ENCODE results near the gene NIT2.
"Not testable (repeated sequence)": the region's sequence is repeated elsewhere in the genome, so short reads cannot be mapped to it uniquely, and the experiment has no call there.

The NIT2 gene

DNA sequence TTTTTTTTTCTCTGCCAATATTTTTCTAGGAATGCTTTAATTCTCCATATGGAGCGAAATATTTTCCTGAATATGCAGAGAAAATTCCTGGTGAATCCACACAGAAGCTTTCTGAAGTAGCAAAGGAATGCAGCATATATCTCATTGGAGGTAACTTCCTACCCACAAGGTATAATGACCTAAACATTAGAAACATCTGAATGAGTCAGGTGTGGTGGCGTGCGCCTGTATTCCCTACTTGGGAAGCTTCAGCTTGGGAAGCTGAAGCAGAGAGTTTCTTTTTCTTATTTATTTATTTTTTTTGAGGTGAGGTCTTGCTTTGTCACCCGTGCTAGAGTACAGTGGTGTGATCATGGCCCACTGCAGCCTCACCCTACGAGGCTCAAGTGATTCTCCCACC lies 5.2 kb downstream of the NIT2 start:
- no peak for DNase-seq

DNA sequence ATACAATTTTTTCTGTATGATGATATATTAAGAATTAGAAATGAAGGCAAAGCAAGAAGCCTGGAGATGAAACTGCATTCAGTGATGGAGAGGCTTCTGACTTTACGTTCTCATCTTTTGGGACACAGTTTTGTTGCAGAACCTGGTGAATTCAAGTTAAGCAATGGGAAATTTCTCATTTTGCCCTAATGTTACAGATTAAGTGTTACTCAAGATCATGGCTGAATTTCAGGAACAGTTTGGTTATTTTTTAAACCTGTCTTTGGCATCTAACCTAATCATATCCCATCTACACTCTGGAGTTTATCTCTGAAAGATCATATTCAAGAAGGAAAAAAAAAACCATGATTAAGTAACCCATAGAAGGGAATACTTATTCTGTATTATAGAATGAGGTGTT lies 6.0 kb downstream of the NIT2 start:
- no peak for DNase-seq

DNA sequence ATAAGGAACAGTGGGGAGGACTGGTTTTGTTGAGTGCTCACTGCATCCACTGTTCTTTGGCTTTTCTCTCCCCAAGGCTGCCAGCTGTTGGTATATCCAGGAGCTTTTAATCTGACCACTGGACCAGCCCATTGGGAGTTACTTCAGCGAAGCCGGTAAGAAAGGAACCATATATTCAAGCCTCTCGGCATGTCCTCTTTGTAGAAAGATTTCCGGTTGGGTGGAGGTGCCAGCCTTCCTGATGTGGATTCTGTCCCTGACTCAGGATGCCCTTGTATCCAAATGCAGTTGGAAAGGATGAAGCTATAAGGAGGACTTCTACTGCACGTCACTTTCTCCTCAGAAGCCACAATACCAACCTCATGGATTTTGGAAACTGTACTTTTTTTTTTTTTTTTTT lies 14.2 kb downstream of the NIT2 start:
- DNase-seq, result no peak

DNA sequence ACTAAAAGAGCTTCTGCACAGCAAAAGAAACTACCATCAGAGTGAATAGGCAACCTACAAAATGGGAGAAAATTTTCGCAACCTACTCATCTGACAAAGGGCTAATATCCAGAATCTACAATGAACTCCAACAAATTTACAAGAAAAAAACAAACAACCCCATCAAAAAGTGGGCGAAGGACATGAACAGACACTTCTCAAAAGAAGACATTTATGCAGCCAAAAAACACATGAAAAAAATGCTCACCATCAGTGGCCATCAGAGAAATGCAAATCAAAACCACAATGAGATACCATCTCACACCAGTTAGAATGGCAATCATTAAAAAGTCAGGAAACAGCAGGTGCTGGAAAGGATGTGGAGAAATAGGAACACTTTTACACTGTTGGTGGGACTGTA lies 17.2 kb downstream of the NIT2 start:
- not testable (repeated sequence) for DNase-seq

DNA sequence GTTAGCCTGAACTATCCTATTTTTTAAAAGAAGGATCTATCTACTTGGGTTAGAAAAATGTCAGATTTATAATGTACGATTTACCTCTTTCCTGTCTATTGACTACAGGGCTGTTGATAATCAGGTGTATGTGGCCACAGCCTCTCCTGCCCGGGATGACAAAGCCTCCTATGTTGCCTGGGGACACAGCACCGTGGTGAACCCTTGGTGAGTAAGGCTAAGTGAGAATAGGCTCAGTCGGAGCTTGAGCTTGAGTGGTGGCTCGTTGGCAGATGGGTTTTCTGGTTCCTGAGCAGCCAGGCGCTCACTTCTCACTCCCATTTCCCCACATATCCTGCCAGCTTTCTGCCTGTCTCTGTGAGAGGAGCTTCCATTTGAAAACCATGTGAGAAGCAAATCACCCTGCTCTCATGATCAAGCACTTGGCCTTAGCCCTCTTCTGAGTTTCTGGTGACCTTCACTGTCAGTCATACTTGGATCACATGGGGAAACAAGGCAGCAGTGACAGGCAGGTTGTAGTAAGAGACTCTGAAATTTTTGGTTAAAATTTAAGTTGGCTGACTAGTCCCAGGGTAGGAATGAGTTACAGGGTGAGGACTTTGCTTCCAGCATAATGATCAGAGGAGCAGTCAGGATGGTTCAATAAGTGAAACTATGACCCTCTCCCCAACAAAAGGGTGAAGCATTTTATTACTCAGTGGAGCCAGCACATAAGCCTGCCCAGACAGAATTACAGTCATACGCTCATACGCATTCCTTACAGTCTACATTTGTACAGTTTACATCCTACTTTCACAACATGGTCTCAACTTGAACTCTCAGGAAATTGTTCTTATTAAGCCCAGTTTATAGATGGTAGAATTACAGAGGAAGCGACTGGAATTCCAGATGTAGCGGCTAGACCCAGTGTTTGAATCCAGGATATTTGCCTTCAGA lies 18.0 kb downstream of the NIT2 start:
- DNase-seq, result no peak

DNA sequence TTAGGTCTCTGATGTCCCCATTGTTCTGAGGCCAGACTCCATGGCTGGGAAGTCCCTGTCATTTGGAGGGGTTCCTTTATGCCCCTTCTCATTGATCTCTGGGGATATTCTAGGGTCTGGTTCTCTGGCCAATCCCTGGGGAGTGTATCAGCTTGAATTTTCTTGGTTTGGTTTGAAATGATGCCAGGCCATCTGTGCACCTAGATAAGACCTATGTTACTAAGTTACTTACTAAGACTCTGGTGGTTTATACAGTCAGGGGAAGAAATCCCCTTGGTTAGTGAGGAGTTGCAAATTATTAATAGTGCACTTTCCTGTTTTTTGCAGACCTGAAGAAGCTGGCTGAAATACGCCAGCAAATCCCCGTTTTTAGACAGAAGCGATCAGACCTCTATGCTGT lies 20.3 kb downstream of the NIT2 start:
- DNase-seq, result no peak

DNA sequence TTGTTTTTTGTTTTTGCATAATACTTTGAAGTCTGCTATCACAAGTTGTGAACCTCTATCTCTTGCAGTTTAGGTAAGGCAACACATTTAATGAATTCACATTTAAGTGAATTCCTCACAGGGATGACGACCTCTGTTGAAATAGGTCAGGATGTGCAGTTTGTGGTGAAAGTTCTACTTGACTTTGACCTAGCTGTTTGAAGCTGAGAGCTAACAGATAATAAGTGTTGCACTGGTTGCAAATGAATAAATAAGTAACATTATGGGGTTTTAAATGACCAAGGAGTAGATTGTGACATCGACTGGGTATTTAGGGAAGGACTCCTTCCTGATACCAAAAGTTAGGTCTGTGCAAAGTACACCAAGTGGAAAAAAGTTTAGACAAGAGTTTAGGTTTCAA lies 23.9 kb downstream of the NIT2 start:
- DNase-seq, result no peak

DNA sequence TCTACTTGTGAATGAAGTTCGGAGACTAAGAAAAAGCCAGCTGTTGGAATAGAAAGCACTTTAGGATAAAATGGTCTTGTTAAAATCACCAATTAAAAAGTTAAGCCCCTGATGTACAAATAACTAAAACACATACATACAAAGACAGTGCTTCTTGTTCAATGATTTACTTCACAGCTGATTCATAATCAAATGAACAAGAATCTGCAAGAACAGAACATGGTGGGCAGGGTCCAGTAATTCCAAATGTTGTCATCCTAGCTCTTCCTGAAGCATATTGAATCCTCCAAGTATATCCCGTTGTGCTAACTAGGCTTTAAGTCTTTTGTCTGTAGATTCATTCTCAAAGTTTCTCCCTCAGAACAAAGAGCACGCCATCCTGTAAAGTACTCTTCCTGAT lies 24.5 kb downstream of the NIT2 start:
- no peak for DNase-seq

DNA sequence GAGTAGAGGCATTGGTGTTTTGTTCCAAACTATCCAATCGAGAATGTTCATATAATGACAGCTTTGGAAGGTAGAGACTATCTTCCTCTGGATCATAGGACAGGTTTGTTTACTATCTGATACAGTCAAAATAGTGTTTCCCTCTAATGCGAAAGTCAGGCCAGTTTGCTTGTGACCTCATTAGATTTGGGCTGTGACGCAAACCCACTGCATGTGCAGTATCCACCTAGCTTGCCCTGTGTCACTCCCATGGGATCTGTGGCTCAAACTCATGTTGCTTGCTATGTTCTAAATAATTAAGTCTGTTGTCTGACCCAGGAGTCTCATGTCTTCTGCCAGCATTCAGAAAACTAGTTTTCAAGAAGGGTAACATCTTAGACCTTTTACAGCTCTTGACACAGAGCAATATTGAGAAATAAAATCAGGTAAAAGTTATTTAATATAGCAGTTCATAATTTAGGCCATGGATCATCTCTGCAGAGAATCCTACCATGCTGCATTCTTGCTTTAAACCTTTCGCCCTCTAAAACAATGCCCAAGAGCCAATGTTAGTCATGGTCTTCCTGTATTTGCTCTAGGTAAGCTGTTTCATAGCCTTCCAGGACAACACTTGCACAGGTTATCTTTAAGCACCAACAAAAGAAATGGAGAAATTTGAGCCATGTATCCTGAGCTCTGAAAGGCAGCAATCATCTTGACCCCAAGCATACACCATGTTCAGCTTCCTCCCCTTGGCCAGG lies 26.4 kb downstream of the NIT2 start:
- no peak for DNase-seq

DNA sequence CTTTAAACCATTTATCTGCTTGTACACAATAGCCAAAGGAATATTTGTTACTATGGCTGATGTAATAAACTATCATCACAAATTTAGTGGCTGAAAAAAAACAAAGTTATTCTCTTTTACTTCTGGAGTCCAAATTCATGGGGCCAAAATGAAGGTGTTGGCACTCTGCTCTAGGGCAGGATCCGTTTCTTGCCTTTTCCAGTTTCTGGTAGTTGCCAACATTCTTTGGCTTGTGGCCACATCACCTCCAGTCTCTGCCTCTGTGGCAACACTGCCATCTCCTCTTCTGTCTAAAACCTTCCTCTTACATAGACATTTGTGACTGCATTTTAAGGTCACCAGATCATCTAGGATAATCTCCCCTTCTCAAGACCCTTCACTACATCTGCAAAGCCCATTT lies 27.3 kb downstream of the NIT2 start:
- DNase-seq, result no peak

DNA sequence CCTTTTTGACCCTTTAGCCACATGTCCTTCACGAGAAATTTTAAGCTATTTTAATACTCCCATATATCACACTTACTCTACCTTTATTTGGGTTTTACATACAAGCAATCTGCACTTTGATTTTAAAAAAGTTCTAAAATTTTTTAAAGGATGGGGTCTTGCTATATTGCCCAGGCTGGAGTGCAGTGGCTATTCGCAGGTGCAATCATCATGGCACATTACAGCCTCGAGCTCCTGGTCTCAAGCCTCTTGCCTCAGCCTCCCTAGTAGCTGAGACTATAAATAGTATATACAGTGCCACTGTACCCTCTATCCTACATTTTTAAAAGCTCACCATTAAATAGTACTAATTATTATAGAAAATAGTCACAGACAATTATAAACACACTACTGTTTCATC lies 29.9 kb downstream of the NIT2 start:
- no peak for DNase-seq

DNA sequence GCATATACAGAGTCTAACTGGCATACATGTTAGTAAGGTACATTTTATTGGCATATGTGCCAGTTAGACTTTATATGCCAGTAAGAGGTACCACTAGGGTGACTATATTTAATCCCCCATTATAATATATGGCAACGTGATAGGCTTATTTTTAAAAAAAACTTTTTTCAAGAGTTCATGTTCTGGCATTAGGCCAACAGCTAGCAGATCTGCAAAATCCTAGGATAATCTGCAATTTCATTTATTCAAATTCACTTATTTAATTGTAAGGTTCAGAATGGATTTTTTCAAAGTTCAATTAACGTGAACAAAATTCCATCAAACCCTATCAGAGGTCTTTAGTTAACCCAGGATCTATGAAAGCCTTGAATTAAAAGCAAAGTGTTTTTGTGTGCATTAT lies 31.9 kb downstream of the NIT2 start:
- no peak for DNase-seq

DNA sequence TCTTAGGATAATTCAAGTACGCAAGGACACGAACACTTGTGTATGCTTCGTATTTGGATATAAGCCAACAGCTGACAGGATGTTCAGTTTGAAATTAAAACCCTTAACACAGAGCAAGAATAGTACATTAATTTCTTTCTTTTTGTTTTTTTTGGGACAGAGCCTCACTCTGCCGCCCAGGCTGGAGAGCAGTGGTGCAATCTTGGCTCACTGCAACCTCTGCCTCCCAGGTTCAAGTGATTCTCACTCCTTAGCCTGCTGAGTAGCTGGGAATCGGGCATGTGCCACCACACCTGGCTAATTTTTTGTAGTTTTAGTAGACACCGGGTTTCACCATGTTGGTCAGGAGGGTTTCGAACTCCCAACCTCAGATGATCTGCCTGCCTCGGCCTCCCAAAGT lies 33.9 kb downstream of the NIT2 start:
- no peak for DNase-seq

DNA sequence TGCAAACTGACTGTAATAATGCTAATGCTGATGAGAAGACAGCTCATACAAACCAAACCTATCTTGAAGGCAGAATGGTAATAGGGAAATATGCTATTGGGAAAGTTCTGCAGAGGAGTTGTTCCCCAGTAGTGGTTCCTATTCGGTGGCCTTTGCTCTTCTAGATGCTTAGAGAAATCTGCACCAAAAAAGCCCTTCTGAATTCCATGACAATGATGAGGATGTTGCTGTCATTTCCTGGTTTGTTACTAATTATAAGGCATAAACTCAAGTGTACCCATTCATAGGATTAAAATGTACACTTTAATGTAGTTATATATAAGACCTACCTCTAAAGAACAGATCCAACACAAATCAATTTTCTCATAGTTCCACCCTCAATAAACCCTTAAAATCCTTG lies 36.2 kb downstream of the NIT2 start:
- no peak for DNase-seq

DNA sequence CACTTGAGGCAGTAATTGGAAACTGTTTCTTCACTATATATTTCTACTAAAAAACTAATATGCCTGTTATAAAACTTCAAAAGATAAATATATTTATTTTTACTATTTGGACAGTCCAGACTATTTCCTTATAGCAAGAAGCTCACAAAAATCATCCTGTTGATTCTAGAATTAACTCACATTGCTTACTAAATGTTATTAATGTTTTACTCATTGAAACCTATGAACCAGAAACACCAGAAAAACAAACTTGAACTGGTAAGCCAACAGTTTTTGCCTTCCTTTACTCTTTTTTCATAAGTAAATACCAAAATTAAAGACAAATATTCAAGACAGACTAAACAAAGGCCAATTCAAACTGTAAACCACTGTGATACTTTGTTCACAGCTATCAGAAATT lies 40.0 kb downstream of the NIT2 start:
- no peak for DNase-seq

DNA sequence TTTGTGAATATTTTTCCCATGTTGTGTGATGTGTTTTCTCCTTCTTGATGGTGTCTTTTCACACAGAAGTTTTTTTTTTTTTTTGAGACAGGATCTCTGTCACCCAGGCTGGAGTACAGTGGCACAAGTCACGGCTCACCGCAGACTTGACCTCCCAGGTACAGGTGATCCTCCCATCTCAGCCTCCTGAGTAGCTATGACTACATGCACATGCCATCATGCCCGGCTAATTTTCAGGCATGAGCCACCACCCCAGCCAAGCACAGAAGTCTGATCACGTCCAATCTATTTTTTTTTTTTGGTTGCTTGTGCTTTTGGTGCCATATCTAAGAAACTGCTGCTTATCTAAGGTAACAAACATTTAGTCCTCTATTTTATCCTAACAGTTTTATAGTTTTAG lies 41.7 kb downstream of the NIT2 start:
- no peak for DNase-seq

DNA sequence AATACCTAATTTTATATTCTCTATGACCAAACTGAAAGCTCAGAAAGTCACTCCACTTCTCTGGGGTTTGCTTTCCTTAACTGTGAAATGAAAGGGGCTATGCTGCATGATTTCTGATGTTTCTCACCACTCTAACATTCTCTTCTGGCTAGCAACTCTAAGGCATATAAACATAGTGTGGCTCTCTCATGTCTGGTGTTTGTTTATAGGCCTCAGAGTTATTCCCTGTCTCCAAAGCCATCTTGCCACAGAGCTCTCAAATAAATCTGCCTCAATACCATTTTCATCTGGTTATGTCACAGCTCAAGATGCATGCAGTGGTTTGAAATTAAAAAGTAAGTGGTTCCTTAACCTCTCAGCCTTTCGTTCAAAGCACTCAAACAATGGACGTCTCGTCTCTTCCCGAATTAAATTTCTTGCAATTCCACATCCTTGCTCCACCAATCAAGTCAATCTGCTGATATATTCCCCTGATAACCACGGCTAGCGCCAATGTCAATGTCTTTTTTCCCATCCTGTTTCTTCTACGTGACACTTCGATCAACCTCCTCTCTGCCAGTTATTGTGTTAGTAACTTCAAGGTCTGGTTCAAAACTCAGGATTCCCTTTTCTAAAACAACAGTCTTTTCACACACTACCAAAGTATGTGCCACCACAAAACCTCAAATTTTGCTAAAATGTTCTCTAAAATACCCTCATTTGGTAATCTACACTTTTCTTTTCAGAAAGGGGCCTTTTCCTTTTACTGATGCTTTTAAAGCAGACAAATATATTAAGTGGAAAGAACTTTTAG lies 50.4 kb downstream of the NIT2 start:
- DNase-seq, result no peak

DNA sequence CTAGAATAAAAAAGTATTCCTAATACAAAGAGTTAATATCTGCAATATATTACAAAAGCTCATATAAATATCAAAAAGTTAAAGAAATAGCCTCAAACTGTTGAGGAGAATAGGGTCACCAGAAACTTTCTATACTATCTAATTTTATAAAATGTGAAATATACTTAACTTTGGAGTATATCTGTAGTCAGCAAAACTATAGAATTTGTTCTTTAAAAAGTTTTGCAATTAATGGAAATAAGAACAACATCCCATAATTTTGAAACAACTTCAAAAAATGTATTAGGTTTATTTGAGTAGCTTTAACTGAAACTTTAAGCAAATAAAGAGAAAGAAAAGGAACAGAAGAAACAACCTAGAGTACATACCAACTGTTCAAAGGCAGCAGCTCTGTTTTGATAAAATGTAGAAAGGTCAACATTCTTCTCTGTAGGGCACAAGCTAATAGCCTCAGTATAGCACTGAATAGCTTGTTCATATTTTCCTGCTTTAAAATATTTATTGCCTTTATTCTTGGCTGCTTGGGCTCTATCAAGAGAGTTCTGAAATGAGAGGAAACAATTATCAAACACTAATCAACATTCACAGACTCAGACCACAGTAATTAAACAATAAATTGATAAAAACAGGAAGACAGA lies 52.0 kb downstream of the NIT2 start:
- no peak for DNase-seq

DNA sequence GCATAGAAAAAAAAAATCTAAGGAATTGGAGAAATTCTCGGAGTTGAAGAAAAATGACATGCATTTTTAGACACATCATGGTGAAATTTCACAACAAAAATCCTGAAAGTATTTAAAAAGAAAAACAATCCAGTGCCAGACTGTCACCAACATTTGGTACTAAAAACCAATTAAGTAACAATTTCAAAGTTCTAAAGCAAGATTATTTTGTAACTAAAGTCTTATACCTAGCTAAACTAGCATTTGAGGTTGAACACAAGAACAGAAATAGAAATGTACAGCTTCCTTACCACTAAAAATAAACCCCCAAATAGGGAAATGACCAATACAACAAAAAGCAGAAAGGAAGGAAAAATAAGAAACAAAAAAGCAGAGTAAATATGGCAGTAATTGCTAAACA lies 54.5 kb downstream of the NIT2 start:
- no peak for DNase-seq

DNA sequence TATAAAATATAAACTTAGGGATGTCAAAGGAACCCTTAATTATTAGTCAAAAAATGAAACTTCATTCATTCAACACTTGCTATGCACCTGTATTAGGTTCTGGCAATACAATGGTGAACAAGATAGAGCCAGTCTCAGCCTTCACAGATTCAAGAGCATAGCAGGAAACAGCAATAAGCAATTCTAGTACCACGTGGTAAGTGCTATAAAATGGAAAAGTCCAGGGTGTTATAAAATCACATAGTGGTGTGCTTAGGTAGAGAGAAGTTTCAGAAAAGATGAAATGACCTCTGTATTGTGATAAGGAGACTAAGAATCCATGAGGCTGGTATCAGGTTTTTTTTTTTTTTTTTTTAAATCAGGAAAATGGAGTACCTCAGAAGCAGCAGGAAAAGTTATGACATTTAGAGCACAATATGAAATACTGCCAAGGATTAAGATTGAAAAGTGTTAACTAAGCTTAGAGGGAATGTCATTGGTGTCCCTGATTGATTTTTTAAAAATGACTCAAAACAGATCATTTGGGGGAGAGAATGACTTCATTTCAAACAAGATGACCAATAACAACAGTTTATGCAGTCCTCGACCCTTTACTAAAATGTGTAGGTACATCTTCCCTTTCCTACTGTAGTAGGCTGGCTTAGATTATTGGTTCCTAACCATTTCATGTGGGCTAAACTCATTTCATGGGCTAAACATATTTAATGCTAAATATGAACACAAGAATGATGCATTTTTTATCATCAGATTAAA lies 61.3 kb downstream of the NIT2 start:
- no peak for DNase-seq

DNA sequence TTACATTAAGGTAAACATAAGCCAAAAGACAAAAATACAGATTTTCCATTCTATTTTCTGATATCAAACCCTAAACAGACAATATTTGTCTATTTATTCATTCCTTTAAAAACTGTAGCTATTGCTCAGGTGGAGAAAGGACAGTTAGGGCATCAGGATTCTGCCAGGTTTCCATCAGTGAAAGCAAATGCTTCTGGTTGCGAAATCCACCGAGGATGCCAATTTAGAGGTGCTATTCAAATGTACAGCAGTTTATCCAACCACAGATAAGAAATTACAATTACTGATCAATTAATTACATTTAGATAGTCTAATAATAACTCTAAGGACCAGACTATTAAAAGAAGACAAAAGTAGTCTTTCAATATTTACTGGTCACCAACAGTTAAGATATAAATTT lies 62.4 kb downstream of the NIT2 start:
- no peak for DNase-seq

DNA sequence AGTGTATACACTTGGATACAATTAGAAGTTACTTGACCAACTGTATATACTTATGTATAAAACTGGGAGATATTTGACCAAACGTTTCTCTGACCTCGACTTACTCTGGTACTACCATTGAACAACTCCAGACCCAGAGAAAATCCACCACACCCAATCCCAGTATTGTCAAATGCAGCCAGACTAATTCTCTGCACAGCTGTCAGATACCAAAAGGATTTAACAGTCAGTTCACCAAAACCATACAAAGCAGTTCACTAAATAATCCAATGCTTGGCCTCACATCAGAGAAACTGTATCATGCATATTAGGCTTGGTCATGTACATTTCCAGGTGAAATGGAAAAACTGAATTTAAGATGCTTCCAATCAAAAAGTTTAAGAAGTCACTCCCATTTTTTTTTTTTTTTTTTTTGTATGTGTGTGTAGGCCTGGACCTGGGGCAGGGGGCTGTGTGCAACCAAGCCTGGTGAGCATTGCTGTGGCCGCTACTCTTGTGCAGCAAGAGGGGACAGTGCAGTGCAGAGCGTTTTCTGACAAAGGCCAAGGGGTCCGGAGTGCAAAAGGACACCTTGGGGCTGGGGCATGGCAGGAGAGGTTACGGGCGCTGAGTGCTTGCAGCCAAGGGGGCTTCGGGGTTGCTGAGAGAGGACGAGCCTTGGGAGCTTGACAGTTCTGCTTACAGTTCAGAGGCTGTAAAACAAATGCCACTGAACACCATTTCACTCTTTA lies 64.9 kb downstream of the NIT2 start:
- no peak for DNase-seq

All from cortex of kidney (tissue), 1 donor.